ENCODE results near the gene SLC9A2. TPM values are rescaled to one million over a fixed set of nuclear protein-coding genes. Genes with fewer than 3 reads are reported as not detected.

The SLC9A2 gene
- total and polyA plus RNA-seq, 2 donors (not counting 1 experiment from before 2014, with no cell fraction given): not detected

DNA sequence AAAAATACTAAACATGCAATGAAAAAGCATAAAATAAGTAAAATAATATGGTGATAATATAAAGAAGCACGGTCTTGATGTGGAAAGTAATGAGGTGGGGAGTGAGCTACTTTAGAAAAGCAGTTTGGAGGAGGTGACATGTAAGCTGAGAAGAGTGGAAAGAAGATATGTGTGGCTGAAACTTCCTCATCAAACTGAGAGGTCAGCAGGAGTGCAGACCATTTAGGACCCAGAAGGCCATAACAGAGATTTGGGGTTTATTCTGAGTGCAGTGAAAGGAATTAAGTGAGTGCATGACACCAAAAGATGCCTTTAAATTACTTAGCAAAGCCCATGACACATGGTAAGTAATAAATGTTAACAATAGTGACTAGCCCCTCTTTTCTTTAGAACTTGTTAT lies 118.1 kb downstream of the SLC9A2 start:
- Histone ChIP-seq H3K27ac (ENCODE audit: insufficient read depth, low read length) (no peak overlapping the region), H3K4me3 (replicated peaks in 1 of 4; ENCODE audit: control extremely low read depth in 1 of 4, insufficient read depth in 1 of 4, low read depth in 3 of 4, low read length in 4 of 4) (peak overlapping the region in 3 of 4 experiments; percentile 88 to 95 (median 91)), H3K36me3 (ENCODE audit: control insufficient read depth, insufficient read depth, low read length) (no peaks in the 10 kb centered on the region), H3K4me2 (ENCODE audit: extremely low read depth, insufficient read depth, low read length) (peak overlapping the region; percentile 98), H3K4me1 (ENCODE audit: control insufficient read depth, extremely low read depth, insufficient read depth, low read length) (no peaks in the 10 kb centered on the region), H2AFZ (ENCODE audit: low read length) (peak overlapping the region; percentile 100), H3K79me2 (ENCODE audit: control insufficient read depth, insufficient read depth, low read length) (no peaks in the 10 kb centered on the region), H4K20me1 (ENCODE audit: control insufficient read depth, extremely low read depth, insufficient read depth, low read length) (no peaks in the 10 kb centered on the region), H3K9me3 (ENCODE audit: control insufficient read depth, insufficient read depth, low read depth, low read length) (no peaks in the 10 kb centered on the region), H3K9ac (ENCODE audit: insufficient read depth, low read length) (no peak overlapping the region), H3K27me3 (ENCODE audit: control insufficient read depth, insufficient read depth, low read length) (no peaks in the 10 kb centered on the region)
- DNase-seq (ENCODE audit: low read depth in 2 of 2): no peak
- no peak for TF ChIP-seq EZH2 (IDR thresholded peaks at IDR 0.05; ENCODE audit: low read length, missing control alignments)
- TF ChIP-seq, protein P1, sequence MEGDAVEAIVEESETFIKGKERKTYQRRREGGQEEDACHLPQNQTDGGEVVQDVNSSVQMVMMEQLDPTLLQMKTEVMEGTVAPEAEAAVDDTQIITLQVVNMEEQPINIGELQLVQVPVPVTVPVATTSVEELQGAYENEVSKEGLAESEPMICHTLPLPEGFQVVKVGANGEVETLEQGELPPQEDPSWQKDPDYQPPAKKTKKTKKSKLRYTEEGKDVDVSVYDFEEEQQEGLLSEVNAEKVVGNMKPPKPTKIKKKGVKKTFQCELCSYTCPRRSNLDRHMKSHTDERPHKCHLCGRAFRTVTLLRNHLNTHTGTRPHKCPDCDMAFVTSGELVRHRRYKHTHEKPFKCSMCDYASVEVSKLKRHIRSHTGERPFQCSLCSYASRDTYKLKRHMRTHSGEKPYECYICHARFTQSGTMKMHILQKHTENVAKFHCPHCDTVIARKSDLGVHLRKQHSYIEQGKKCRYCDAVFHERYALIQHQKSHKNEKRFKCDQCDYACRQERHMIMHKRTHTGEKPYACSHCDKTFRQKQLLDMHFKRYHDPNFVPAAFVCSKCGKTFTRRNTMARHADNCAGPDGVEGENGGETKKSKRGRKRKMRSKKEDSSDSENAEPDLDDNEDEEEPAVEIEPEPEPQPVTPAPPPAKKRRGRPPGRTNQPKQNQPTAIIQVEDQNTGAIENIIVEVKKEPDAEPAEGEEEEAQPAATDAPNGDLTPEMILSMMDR (conservative IDR thresholded peaks at IDR 0.05 in 1 of 2, IDR thresholded peaks at IDR 0.05 in 1 of 2; ENCODE audit: low read depth in 1 of 2, low read length in 2 of 2): no peak

DNA sequence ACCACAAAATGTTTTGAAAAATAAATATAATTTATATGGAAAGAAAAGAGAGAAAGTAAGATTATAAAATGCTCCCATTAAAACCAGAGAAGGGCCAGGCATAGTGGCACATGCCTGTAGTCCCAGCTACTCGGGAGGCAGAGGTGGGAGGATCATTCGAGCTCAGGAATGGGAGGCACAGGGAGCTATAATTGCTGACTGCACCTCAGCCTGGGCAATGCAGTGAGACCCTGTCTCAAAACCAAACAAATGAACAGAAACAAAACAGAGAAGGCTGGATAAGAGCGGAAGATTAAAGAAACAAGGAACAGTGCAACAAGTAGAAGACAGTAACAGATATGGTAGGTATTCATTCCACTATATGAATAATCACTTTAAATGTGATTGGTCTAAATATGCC lies 123.9 kb downstream of the SLC9A2 start:
- H2AFZ ChIP-seq (ENCODE audit: low read length): no peak overlapping the region
- H3K36me3 ChIP-seq (ENCODE audit: control insufficient read depth, insufficient read depth, low read length): no peaks in the 10 kb centered on the region
- no peak for DNase-seq (ENCODE audit: low read depth in 2 of 2)
- no peaks in the 10 kb centered on the region for H3K4me1 ChIP-seq (ENCODE audit: control insufficient read depth, extremely low read depth, insufficient read depth, low read length)
- no peak overlapping the region for H3K9ac ChIP-seq (ENCODE audit: insufficient read depth, low read length)
- no peak overlapping the region for H3K4me2 ChIP-seq (ENCODE audit: extremely low read depth, insufficient read depth, low read length)
- no peak overlapping the region for H3K27ac ChIP-seq (ENCODE audit: insufficient read depth, low read length)
- H3K27me3 ChIP-seq (ENCODE audit: control insufficient read depth, insufficient read depth, low read length): no peaks in the 10 kb centered on the region
- H3K79me2 ChIP-seq (ENCODE audit: control insufficient read depth, insufficient read depth, low read length): no peaks in the 10 kb centered on the region
- H3K4me3 ChIP-seq (replicated peaks in 1 of 4; ENCODE audit: control extremely low read depth in 1 of 4, insufficient read depth in 1 of 4, low read depth in 3 of 4, low read length in 4 of 4): no peak overlapping the region
- H3K9me3 ChIP-seq (ENCODE audit: control insufficient read depth, insufficient read depth, low read depth, low read length): no peaks in the 10 kb centered on the region
- TF ChIP-seq, protein P1 (conservative IDR thresholded peaks at IDR 0.05 in 1 of 2, IDR thresholded peaks at IDR 0.05 in 1 of 2; ENCODE audit: low read depth in 1 of 2, low read length in 2 of 2): no peak
- no peaks in the 10 kb centered on the region for H4K20me1 ChIP-seq (ENCODE audit: control insufficient read depth, extremely low read depth, insufficient read depth, low read length)

DNA sequence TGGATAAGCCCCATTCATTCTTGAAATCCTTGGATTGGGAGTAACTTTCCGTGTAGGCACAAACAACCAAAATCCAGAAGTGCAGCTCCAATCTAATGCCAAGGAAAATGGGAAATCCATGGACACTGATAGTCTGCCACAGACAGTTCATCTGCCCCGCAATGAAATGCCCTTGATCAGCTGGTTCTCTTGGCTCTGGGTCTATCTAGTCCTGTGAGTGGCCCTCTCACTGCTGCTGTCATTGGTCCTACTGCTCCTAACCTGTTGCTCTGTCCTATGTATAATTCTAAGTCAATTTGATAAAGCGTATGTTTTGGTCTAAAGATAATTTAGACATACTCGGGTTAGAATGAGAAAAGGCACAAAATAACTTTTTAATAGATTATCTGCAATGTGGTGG lies 128.8 kb downstream of the SLC9A2 start:
- Histone ChIP-seq H3K4me2 (ENCODE audit: extremely low read depth, insufficient read depth, low read length) (no peak overlapping the region), H3K27me3 (ENCODE audit: control insufficient read depth, insufficient read depth, low read length) (no peaks in the 10 kb centered on the region), H4K20me1 (ENCODE audit: control insufficient read depth, extremely low read depth, insufficient read depth, low read length) (no peaks in the 10 kb centered on the region), H3K4me1 (ENCODE audit: control insufficient read depth, extremely low read depth, insufficient read depth, low read length) (no peaks in the 10 kb centered on the region), H3K4me3 (replicated peaks in 1 of 4; ENCODE audit: control extremely low read depth in 1 of 4, insufficient read depth in 1 of 4, low read depth in 3 of 4, low read length in 4 of 4) (no peak overlapping the region), H2AFZ (ENCODE audit: low read length) (no peak overlapping the region), H3K36me3 (ENCODE audit: control insufficient read depth, insufficient read depth, low read length) (no peaks in the 10 kb centered on the region), H3K9ac (ENCODE audit: insufficient read depth, low read length) (no peak overlapping the region), H3K27ac (ENCODE audit: insufficient read depth, low read length) (no peak overlapping the region), H3K79me2 (ENCODE audit: control insufficient read depth, insufficient read depth, low read length) (no peaks in the 10 kb centered on the region), H3K9me3 (ENCODE audit: control insufficient read depth, insufficient read depth, low read depth, low read length) (no peaks in the 10 kb centered on the region)
- TF ChIP-seq EZH2 (IDR thresholded peaks at IDR 0.05; ENCODE audit: low read length, missing control alignments): no peak
- TF ChIP-seq, protein P1 (conservative IDR thresholded peaks at IDR 0.05 in 1 of 2, IDR thresholded peaks at IDR 0.05 in 1 of 2; ENCODE audit: low read depth in 1 of 2, low read length in 2 of 2): no peak
- DNase-seq (ENCODE audit: low read depth in 2 of 2): no peak
